Measurements from ENCODE around the gene ELOVL7. TPM values are rescaled to one million over a fixed set of nuclear protein-coding genes. Genes with fewer than 3 reads are reported as not detected.
"Not testable (repeated sequence)": the region's sequence is repeated elsewhere in the genome, so short reads cannot be mapped to it uniquely, and the experiment has no call there.

Gene ELOVL7
- total and polyA plus RNA-seq, 5 donors, result 0.29 to 0.97 (median 0.37) TPM

- H3K27ac ChIP-seq (ENCODE audit: low read length), result no peak overlapping the region
- DNase-seq, result no peak
- no peaks in the 10 kb centered on the region for H3K27me3 ChIP-seq (ENCODE audit: control insufficient read depth, insufficient read depth)
- no peaks in the 10 kb centered on the region for H3K4me1 ChIP-seq (ENCODE audit: control insufficient read depth, insufficient read depth, low read length)
- H3K4me3 ChIP-seq (ENCODE audit: low read length), result no peak overlapping the region
- WGBS, result 66% methylated on average over 2 of the region's 2 CpGs
- no peak for ATAC-seq
- no peaks in the 10 kb centered on the region for H3K9me3 ChIP-seq (ENCODE audit: control insufficient read depth, low read length)
- intact Hi-C loops (cut with DNase I), result no loop called here
Measured at GRCh38 chr5:60829490-60830266, 14.4 kb downstream of the ELOVL7 start.

- DNase-seq, result no peak
- H3K4me3 ChIP-seq (ENCODE audit: low read length), result no peak overlapping the region
- H3K4me1 ChIP-seq (ENCODE audit: control insufficient read depth, insufficient read depth, low read length), result no peaks in the 10 kb centered on the region
- intact Hi-C loops (cut with DNase I), result no loop called here
- no peak for ATAC-seq
- WGBS, result 86% methylated on average over 1 of the region's 1 CpG
- no peaks in the 10 kb centered on the region for H3K9me3 ChIP-seq (ENCODE audit: control insufficient read depth, low read length)
- no peaks in the 10 kb centered on the region for H3K27me3 ChIP-seq (ENCODE audit: control insufficient read depth, insufficient read depth)
- H3K27ac ChIP-seq (ENCODE audit: low read length), result no peak overlapping the region
Measured at GRCh38 chr5:60827201-60827600, 16.9 kb downstream of the ELOVL7 start.

- no peak overlapping the region for H3K27ac ChIP-seq (ENCODE audit: low read length)
- H3K27me3 ChIP-seq (ENCODE audit: control insufficient read depth, insufficient read depth), result no peaks in the 10 kb centered on the region
- no peak overlapping the region for H3K4me3 ChIP-seq (ENCODE audit: low read length)
- intact Hi-C loops (cut with DNase I), result no loop called here
- DNase-seq, result no peak
- H3K9me3 ChIP-seq (ENCODE audit: control insufficient read depth, low read length), result no peaks in the 10 kb centered on the region
- no peaks in the 10 kb centered on the region for H3K4me1 ChIP-seq (ENCODE audit: control insufficient read depth, insufficient read depth, low read length)
- no peak for ATAC-seq
Measured at GRCh38 chr5:60826653-60827052, 17.4 kb downstream of the ELOVL7 start.

- WGBS, result 75% methylated on average over 1 of the region's 1 CpG
- H3K27ac ChIP-seq (ENCODE audit: low read length), result no peak overlapping the region
- intact Hi-C loops (cut with DNase I), result no loop called here
- H3K9me3 ChIP-seq (ENCODE audit: control insufficient read depth, low read length), result no peaks in the 10 kb centered on the region
- H3K27me3 ChIP-seq (ENCODE audit: control insufficient read depth, insufficient read depth), result no peaks in the 10 kb centered on the region
- H3K4me3 ChIP-seq (ENCODE audit: low read length), result no peak overlapping the region
- DNase-seq, result no peak
- ATAC-seq, result no peak
- no peaks in the 10 kb centered on the region for H3K4me1 ChIP-seq (ENCODE audit: control insufficient read depth, insufficient read depth, low read length)
Measured at GRCh38 chr5:60823574-60823973, 20.5 kb downstream of the ELOVL7 start.

- no peaks in the 10 kb centered on the region for H3K27me3 ChIP-seq (ENCODE audit: control insufficient read depth, insufficient read depth)
- ATAC-seq, result no peak
- intact Hi-C loops (cut with DNase I), result no loop called here
- DNase-seq, result no peak
- 89% methylated on average over 2 of the region's 2 CpGs for WGBS
- no peak overlapping the region for H3K4me3 ChIP-seq (ENCODE audit: low read length)
- no peaks in the 10 kb centered on the region for H3K4me1 ChIP-seq (ENCODE audit: control insufficient read depth, insufficient read depth, low read length)
- no peaks in the 10 kb centered on the region for H3K9me3 ChIP-seq (ENCODE audit: control insufficient read depth, low read length)
- no peak overlapping the region for H3K27ac ChIP-seq (ENCODE audit: low read length)
Measured at GRCh38 chr5:60822285-60822556, 21.8 kb downstream of the ELOVL7 start.

GRCh38 chr5:60821488-60822284, 22.4 kb downstream of the ELOVL7 start:
- intact Hi-C loops (cut with DNase I), result no loop called here
- Histone ChIP-seq H3K4me1 (ENCODE audit: control insufficient read depth, insufficient read depth, low read length) (no peaks in the 10 kb centered on the region), H3K4me3 (ENCODE audit: low read length) (no peak overlapping the region), H3K27ac (ENCODE audit: low read length) (no peak overlapping the region), H3K9me3 (ENCODE audit: control insufficient read depth, low read length) (no peaks in the 10 kb centered on the region), H3K27me3 (ENCODE audit: control insufficient read depth, insufficient read depth) (no peaks in the 10 kb centered on the region)
- WGBS, result 94% methylated on average over 4 of the region's 4 CpGs
- DNase-seq, result no peak
- no peak for ATAC-seq

- Histone ChIP-seq H3K27ac (ENCODE audit: low read length) (no peak overlapping the region), H3K9me3 (ENCODE audit: control insufficient read depth, low read length) (no peaks in the 10 kb centered on the region), H3K4me1 (ENCODE audit: control insufficient read depth, insufficient read depth, low read length) (no peaks in the 10 kb centered on the region), H3K27me3 (ENCODE audit: control insufficient read depth, insufficient read depth) (no peaks in the 10 kb centered on the region), H3K4me3 (ENCODE audit: low read length) (no peak overlapping the region)
- intact Hi-C loops (cut with DNase I), result no loop called here
- WGBS, result 66% methylated on average over 9 of the region's 9 CpGs
- ATAC-seq (no peak), DNase-seq (no peak)
Measured at GRCh38 chr5:60820593-60821487, 23.2 kb downstream of the ELOVL7 start.

- H3K9me3 ChIP-seq (ENCODE audit: control insufficient read depth, low read length); H3K27ac ChIP-seq (ENCODE audit: low read length); ATAC-seq; H3K27me3 ChIP-seq (ENCODE audit: control insufficient read depth, insufficient read depth); DNase-seq; intact Hi-C loops (cut with DNase I); H3K4me1 ChIP-seq (ENCODE audit: control insufficient read depth, insufficient read depth, low read length); H3K4me3 ChIP-seq (ENCODE audit: low read length): not testable (repeated sequence)
- 94% methylated on average over 5 of the region's 5 CpGs for WGBS
Measured at GRCh38 chr5:60816138-60816537, 27.9 kb downstream of the ELOVL7 start.

GRCh38 chr5:60814498-60814897, 29.6 kb downstream of the ELOVL7 start:
- Histone ChIP-seq H3K27ac (ENCODE audit: low read length) (no peak overlapping the region), H3K4me1 (ENCODE audit: control insufficient read depth, insufficient read depth, low read length) (no peaks in the 10 kb centered on the region), H3K27me3 (ENCODE audit: control insufficient read depth, insufficient read depth) (no peaks in the 10 kb centered on the region), H3K9me3 (ENCODE audit: control insufficient read depth, low read length) (no peaks in the 10 kb centered on the region), H3K4me3 (ENCODE audit: low read length) (no peak overlapping the region)
- no peak for DNase-seq
- intact Hi-C loops (cut with DNase I), result loop anchor here in 1 of 4 donors (2.0 kb wide), 1 partner anchor 18 kb away; no protein-coding TSS in a partner anchor
- 80% methylated on average over 2 of the region's 2 CpGs for WGBS
- no peak for ATAC-seq

GRCh38 chr5:60812426-60812825, 31.6 kb downstream of the ELOVL7 start:
- ATAC-seq, result no peak
- Histone ChIP-seq H3K27me3 (ENCODE audit: control insufficient read depth, insufficient read depth) (no peaks in the 10 kb centered on the region), H3K4me1 (ENCODE audit: control insufficient read depth, insufficient read depth, low read length) (no peaks in the 10 kb centered on the region), H3K27ac (ENCODE audit: low read length) (no peak overlapping the region), H3K9me3 (ENCODE audit: control insufficient read depth, low read length) (no peaks in the 10 kb centered on the region), H3K4me3 (ENCODE audit: low read length) (no peak overlapping the region)
- no peak for DNase-seq
- intact Hi-C loops (cut with DNase I), result no loop called here

- no peak overlapping the region for H3K4me3 ChIP-seq (ENCODE audit: low read length)
- ATAC-seq, result no peak
- no peak for DNase-seq
- H3K9me3 ChIP-seq (ENCODE audit: control insufficient read depth, low read length), result no peaks in the 10 kb centered on the region
- H3K4me1 ChIP-seq (ENCODE audit: control insufficient read depth, insufficient read depth, low read length), result no peaks in the 10 kb centered on the region
- H3K27ac ChIP-seq (ENCODE audit: low read length), result no peak overlapping the region
- H3K27me3 ChIP-seq (ENCODE audit: control insufficient read depth, insufficient read depth), result no peaks in the 10 kb centered on the region
- intact Hi-C loops (cut with DNase I), result no loop called here
Measured at GRCh38 chr5:60811105-60811504, 33.0 kb downstream of the ELOVL7 start.
